HG02588 (cell line): ENCODE results near the gene PLAAT4.

ENCODE experiments used
- ATAC-seq: cut with Tn5 transposase; IDR thresholded peaks from one replicate; pipeline ENCODE4 v1.9.1; 2021; ENCODE audit warnings: mild to moderate bottlenecking, moderate library complexity; ENCODE audit not compliant: unreplicated experiment

Gene PLAAT4

GRCh38 chr11:63536669-63537292, at the start of gene PLAAT4:
Gene PLAAT4 (plus strand): TSS chr11:63536808. CDS start chr11:63536869, 61 bp downstream.
- ATAC-seq, result no peak

GRCh38 chr11:63488789-63489188, 47.8 kb upstream of the PLAAT4 start:
- no peak for ATAC-seq

- ATAC-seq, result no peak
Measured at GRCh38 chr11:63489879-63490278, 46.7 kb upstream of the PLAAT4 start.

GRCh38 chr11:63490551-63491239, 45.9 kb upstream of the PLAAT4 start, which contains the start of gene PLAAT5:
Gene PLAAT5 (minus strand): TSS chr11:63491167. CDS start chr11:63491034, 133 bp downstream.
- ATAC-seq, result no peak

GRCh38 chr11:63491240-63491587, 45.4 kb upstream of the PLAAT4 start:
- ATAC-seq, result no peak

GRCh38 chr11:63491636-63492372, 44.8 kb upstream of the PLAAT4 start:
- ATAC-seq, result no peak

- no peak for ATAC-seq
Measured at GRCh38 chr11:63492441-63492840, 44.2 kb upstream of the PLAAT4 start.

GRCh38 chr11:63493127-63493526, 43.5 kb upstream of the PLAAT4 start:
- no peak for ATAC-seq

- no peak for ATAC-seq
Measured at GRCh38 chr11:63494975-63495374, 41.6 kb upstream of the PLAAT4 start.

GRCh38 chr11:63499874-63500273, 36.7 kb upstream of the PLAAT4 start:
- no peak for ATAC-seq

GRCh38 chr11:63501236-63501635, 35.4 kb upstream of the PLAAT4 start:
- ATAC-seq, result no peak

- no peak for ATAC-seq
Measured at GRCh38 chr11:63502252-63502820, 34.3 kb upstream of the PLAAT4 start.

- ATAC-seq, result no peak
Measured at GRCh38 chr11:63503492-63503891, 33.1 kb upstream of the PLAAT4 start.

- no peak for ATAC-seq
Measured at GRCh38 chr11:63504054-63504453, 32.6 kb upstream of the PLAAT4 start.

- ATAC-seq, result no peak
Measured at GRCh38 chr11:63504933-63505586, 31.5 kb upstream of the PLAAT4 start.

- no peak for ATAC-seq
Measured at GRCh38 chr11:63505857-63506528, 30.6 kb upstream of the PLAAT4 start, which contains the start of gene LGALS12. Gene LGALS12 (plus strand): TSS chr11:63506084. CDS start chr11:63506459, 375 bp downstream.

GRCh38 chr11:63506876-63507275, 29.7 kb upstream of the PLAAT4 start:
- no peak for ATAC-seq

GRCh38 chr11:63507511-63507910, 29.1 kb upstream of the PLAAT4 start:
- ATAC-seq, result no peak

- no peak for ATAC-seq
Measured at GRCh38 chr11:63508009-63508408, 28.6 kb upstream of the PLAAT4 start.

- no peak for ATAC-seq
Measured at GRCh38 chr11:63508745-63509144, 27.9 kb upstream of the PLAAT4 start.
